Measurements from ENCODE around the gene ATP1B2. TPM values are rescaled to one million over a fixed set of nuclear protein-coding genes. Genes with fewer than 3 reads are reported as not detected.

The ATP1B2 gene
- total and polyA plus RNA-seq, 8 donors = 0.12 to 0.90 (median 0.55) TPM; not detected in 3

GRCh38 chr17:7644775-7645174 is 6.0 kb upstream of the ATP1B2 start:
- Histone ChIP-seq H3K36me3 (no peaks in the 10 kb centered on the region), H3K4me1 (peaks cover 0 to under 1% (median 0%) of the 10 kb centered on the region in 4 donors), H3K9me3 (no peaks in the 10 kb centered on the region), H3K4me3 (no peak overlapping the region), H3K27ac (no peak overlapping the region), H3K27me3 (peaks cover 0 to 16% (median 1%) of the 10 kb centered on the region in 3 donors)
- TF ChIP-seq CTCF (IDR thresholded peaks at IDR 0.05) = no peak
- TF ChIP-seq POLR2AphosphoS5 (IDR thresholded peaks at IDR 0.05) = no peak
- TF ChIP-seq EP300 (IDR thresholded peaks at IDR 0.05) = no peak
- TF ChIP-seq POLR2A (IDR thresholded peaks at IDR 0.05) = no peak
- no peak for DNase-seq
- intact Hi-C loops (cut with DNase I; ENCODE audit: low total_unique reads) = no loop called here
- WGBS, 5 donors = 82 to 89% (median 88%) methylated on average over 4 of the region's 4 CpGs

- intact Hi-C loops (cut with DNase I; ENCODE audit: low total_unique reads) = no loop called here
- Histone ChIP-seq H3K4me1 (peaks cover 13 to 17% (median 15%) of the 10 kb centered on the region in 4 donors), H3K4me3 (no peak overlapping the region), H3K36me3 (no peaks in the 10 kb centered on the region), H3K9me3 (no peaks in the 10 kb centered on the region), H3K27me3 (peaks cover 0 to 33% (median 18%) of the 10 kb centered on the region in 3 donors), H3K27ac (no peak overlapping the region)
- peak in 1 of 2 donors; percentile 57 for DNase-seq
- WGBS, 5 donors = 62 to 77% (median 73%) methylated on average over 8 to 9 of the region's 9 CpGs
- TF ChIP-seq POLR2AphosphoS5 (IDR thresholded peaks at IDR 0.05) (no peak), CTCF (IDR thresholded peaks at IDR 0.05) (no peak), EP300 (IDR thresholded peaks at IDR 0.05) (no peak), POLR2A (IDR thresholded peaks at IDR 0.05) (no peak)
Measured at GRCh38 chr17:7646457-7646856, 4.3 kb upstream of the ATP1B2 start.

GRCh38 chr17:7647018-7647417 is 3.7 kb upstream of the ATP1B2 start:
- WGBS, 5 donors = 69 to 82% (median 74%) methylated on average over 4 of the region's 4 CpGs
- TF ChIP-seq POLR2AphosphoS5 (IDR thresholded peaks at IDR 0.05) = no peak
- no peak for TF ChIP-seq CTCF (IDR thresholded peaks at IDR 0.05)
- peaks cover 18 to 23% (median 20%) of the 10 kb centered on the region in 4 donors for H3K4me1 ChIP-seq
- DNase-seq = no peak
- intact Hi-C loops (cut with DNase I; ENCODE audit: low total_unique reads) = no loop called here
- H3K36me3 ChIP-seq = no peaks in the 10 kb centered on the region
- peaks cover 0 to 38% (median 24%) of the 10 kb centered on the region in 3 donors for H3K27me3 ChIP-seq
- no peak overlapping the region for H3K27ac ChIP-seq
- no peaks in the 10 kb centered on the region for H3K9me3 ChIP-seq
- H3K4me3 ChIP-seq = no peak overlapping the region

GRCh38 chr17:7651097-7651664 is 455 bp downstream of the ATP1B2 start:
- 0 to 2% (median 1%) methylated on average over 36 to 45 of the region's 45 CpGs for WGBS, 5 donors
- Histone ChIP-seq H3K36me3 (no peaks in the 10 kb centered on the region), H3K4me3 (peak overlapping the region; percentile 45 to 67 (median 54)), H3K9me3 (no peaks in the 10 kb centered on the region), H3K4me1 (peaks cover 18 to 23% (median 20%) of the 10 kb centered on the region in 4 donors), H3K27ac (peak overlapping the region in 4 of 5 donors; percentile 3 to 80 (median 36)), H3K27me3 (peaks cover 0 to 52% (median 28%) of the 10 kb centered on the region in 3 donors)
- DNase-seq = no peak
- no peak for TF ChIP-seq EP300 (IDR thresholded peaks at IDR 0.05)
- TF ChIP-seq POLR2A (IDR thresholded peaks at IDR 0.05) = no peak
- TF ChIP-seq POLR2AphosphoS5 (IDR thresholded peaks at IDR 0.05) = no peak
- TF ChIP-seq CTCF (IDR thresholded peaks at IDR 0.05) = no peak
- intact Hi-C loops (cut with DNase I; ENCODE audit: low total_unique reads) = no loop called here

Data from stomach (tissue), 9 donors.